ENCODE measurements around the gene TSTD1.

- TF ChIP-seq, protein P1, sequence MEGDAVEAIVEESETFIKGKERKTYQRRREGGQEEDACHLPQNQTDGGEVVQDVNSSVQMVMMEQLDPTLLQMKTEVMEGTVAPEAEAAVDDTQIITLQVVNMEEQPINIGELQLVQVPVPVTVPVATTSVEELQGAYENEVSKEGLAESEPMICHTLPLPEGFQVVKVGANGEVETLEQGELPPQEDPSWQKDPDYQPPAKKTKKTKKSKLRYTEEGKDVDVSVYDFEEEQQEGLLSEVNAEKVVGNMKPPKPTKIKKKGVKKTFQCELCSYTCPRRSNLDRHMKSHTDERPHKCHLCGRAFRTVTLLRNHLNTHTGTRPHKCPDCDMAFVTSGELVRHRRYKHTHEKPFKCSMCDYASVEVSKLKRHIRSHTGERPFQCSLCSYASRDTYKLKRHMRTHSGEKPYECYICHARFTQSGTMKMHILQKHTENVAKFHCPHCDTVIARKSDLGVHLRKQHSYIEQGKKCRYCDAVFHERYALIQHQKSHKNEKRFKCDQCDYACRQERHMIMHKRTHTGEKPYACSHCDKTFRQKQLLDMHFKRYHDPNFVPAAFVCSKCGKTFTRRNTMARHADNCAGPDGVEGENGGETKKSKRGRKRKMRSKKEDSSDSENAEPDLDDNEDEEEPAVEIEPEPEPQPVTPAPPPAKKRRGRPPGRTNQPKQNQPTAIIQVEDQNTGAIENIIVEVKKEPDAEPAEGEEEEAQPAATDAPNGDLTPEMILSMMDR (IDR thresholded peaks at IDR 0.05; ENCODE audit: borderline replicate concordance, extremely low read depth, low read length, poor library complexity, severe bottlenecking) = no peak
- TF ChIP-seq EZH2 (IDR thresholded peaks at IDR 0.05; ENCODE audit: borderline replicate concordance, low read depth, low read length, severe bottlenecking) = no peak
Observed at GRCh38 chr1:161085165-161085564, 46.4 kb upstream of the TSTD1 start.

Measured in DND-41 (cell line).